ENCODE results near the gene HPCAL1. TPM values are rescaled to one million over a fixed set of nuclear protein-coding genes. Genes with fewer than 3 reads are reported as not detected.

HPCAL1 gene
- polyA plus RNA-seq, 3 donors, result 82.1 to 99.5 (median 98.0) TPM

GRCh38 chr2:10271946-10272345, 30.8 kb upstream of the HPCAL1 start:
- H3K27ac ChIP-seq (ENCODE audit: low read depth in 1 of 2, low read length in 2 of 2), result no peak overlapping the region
- H3K27me3 ChIP-seq (ENCODE audit: control insufficient read depth in 2 of 2, insufficient read depth in 2 of 2, low read length in 2 of 2), result no peaks in the 10 kb centered on the region
- no peaks in the 10 kb centered on the region for H3K36me3 ChIP-seq (replicated peaks in 1 of 2; ENCODE audit: control insufficient read depth in 1 of 2, insufficient read depth in 2 of 2, low read length in 2 of 2)
- no peak overlapping the region for H3K9ac ChIP-seq (ENCODE audit: insufficient read depth, low read length, poor library complexity, severe bottlenecking)
- no peak overlapping the region for H3K4me3 Mint-ChIP-seq
- intact Hi-C loops (cut with micrococcal nuclease), result loop anchor here (2.0 to 10.0 kb wide), 3 partner anchors 35 to 147 kb away; partner anchors contain the start of gene RRM2 (in 1 of the 2)
- H3K9me3 Mint-ChIP-seq, result no peaks in the 10 kb centered on the region
- no peak overlapping the region for H3K27ac Mint-ChIP-seq
- H3K4me3 ChIP-seq (replicated peaks in 1 of 3; ENCODE audit: low read depth in 2 of 3, low read length in 3 of 3), result no peak overlapping the region
- WGBS (ENCODE audit: insufficient coverage), result 100% methylated on average over 1 of the region's 6 CpGs
- H3K79me2 ChIP-seq (ENCODE audit: insufficient read depth, low read length), result no peaks in the 10 kb centered on the region
- no peak for DNase-seq
- no peaks in the 10 kb centered on the region for H3K9me3 ChIP-seq (replicated peaks in 1 of 2; ENCODE audit: control insufficient read depth in 1 of 2, insufficient read depth in 1 of 2, low read length in 2 of 2)
- peaks cover 10% of the 10 kb centered on the region for H3K4me1 Mint-ChIP-seq
- H3K27me3 Mint-ChIP-seq (ENCODE audit: low read depth in 3 of 3), result peaks cover 0 to 3% (median 2%) of the 10 kb centered on the region in 3 donors
- H3K36me3 Mint-ChIP-seq, result no peaks in the 10 kb centered on the region
- TF ChIP-seq, protein P1, sequence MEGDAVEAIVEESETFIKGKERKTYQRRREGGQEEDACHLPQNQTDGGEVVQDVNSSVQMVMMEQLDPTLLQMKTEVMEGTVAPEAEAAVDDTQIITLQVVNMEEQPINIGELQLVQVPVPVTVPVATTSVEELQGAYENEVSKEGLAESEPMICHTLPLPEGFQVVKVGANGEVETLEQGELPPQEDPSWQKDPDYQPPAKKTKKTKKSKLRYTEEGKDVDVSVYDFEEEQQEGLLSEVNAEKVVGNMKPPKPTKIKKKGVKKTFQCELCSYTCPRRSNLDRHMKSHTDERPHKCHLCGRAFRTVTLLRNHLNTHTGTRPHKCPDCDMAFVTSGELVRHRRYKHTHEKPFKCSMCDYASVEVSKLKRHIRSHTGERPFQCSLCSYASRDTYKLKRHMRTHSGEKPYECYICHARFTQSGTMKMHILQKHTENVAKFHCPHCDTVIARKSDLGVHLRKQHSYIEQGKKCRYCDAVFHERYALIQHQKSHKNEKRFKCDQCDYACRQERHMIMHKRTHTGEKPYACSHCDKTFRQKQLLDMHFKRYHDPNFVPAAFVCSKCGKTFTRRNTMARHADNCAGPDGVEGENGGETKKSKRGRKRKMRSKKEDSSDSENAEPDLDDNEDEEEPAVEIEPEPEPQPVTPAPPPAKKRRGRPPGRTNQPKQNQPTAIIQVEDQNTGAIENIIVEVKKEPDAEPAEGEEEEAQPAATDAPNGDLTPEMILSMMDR (IDR thresholded peaks at IDR 0.05), result no peak
- H3K4me1 ChIP-seq (ENCODE audit: control insufficient read depth in 1 of 2, insufficient read depth in 2 of 2, low read length in 2 of 2), result peaks cover 12 to 16% of the 10 kb centered on the region in 2 donors
- no peak overlapping the region for H3K4me2 ChIP-seq (replicated peaks; ENCODE audit: extremely low read depth, low read length, poor library complexity, severe bottlenecking)
- H2AFZ ChIP-seq (ENCODE audit: insufficient read depth, low read depth, low read length, poor library complexity, severe bottlenecking), result no peak overlapping the region
- H4K20me1 ChIP-seq (ENCODE audit: insufficient read depth, low read length), result no peaks in the 10 kb centered on the region

GRCh38 chr2:10272464-10272863, 30.2 kb upstream of the HPCAL1 start:
- 96% methylated on average over 9 of the region's 10 CpGs for WGBS (ENCODE audit: insufficient coverage)
- Histone ChIP-seq H3K4me1 (ENCODE audit: control insufficient read depth in 1 of 2, insufficient read depth in 2 of 2, low read length in 2 of 2) (peaks cover 17 to 21% of the 10 kb centered on the region in 2 donors), H3K79me2 (ENCODE audit: insufficient read depth, low read length) (no peaks in the 10 kb centered on the region), H2AFZ (ENCODE audit: insufficient read depth, low read depth, low read length, poor library complexity, severe bottlenecking) (no peak overlapping the region), H3K4me2 (replicated peaks; ENCODE audit: extremely low read depth, low read length, poor library complexity, severe bottlenecking) (no peak overlapping the region), H3K4me3 (replicated peaks in 1 of 3; ENCODE audit: low read depth in 2 of 3, low read length in 3 of 3) (no peak overlapping the region), H3K9me3 (replicated peaks in 1 of 2; ENCODE audit: control insufficient read depth in 1 of 2, insufficient read depth in 1 of 2, low read length in 2 of 2) (no peaks in the 10 kb centered on the region), H3K27me3 (ENCODE audit: control insufficient read depth in 2 of 2, insufficient read depth in 2 of 2, low read length in 2 of 2) (no peaks in the 10 kb centered on the region), H3K36me3 (replicated peaks in 1 of 2; ENCODE audit: control insufficient read depth in 1 of 2, insufficient read depth in 2 of 2, low read length in 2 of 2) (no peaks in the 10 kb centered on the region), H3K27ac (ENCODE audit: low read depth in 1 of 2, low read length in 2 of 2) (no peak overlapping the region), H3K9ac (ENCODE audit: insufficient read depth, low read length, poor library complexity, severe bottlenecking) (no peak overlapping the region), H4K20me1 (ENCODE audit: insufficient read depth, low read length) (no peaks in the 10 kb centered on the region)
- intact Hi-C loops (cut with micrococcal nuclease), result loop anchor here (5.0 to 10.0 kb wide), 2 partner anchors 35 to 148 kb away; partner anchors contain the start of gene RRM2 (in 1 of the 2)
- Mint-ChIP-seq H3K36me3 (no peaks in the 10 kb centered on the region), H3K27me3 (ENCODE audit: low read depth in 3 of 3) (peaks cover 1 to 4% (median 2%) of the 10 kb centered on the region in 3 donors), H3K4me1 (peaks cover 14% of the 10 kb centered on the region), H3K4me3 (no peak overlapping the region), H3K9me3 (no peaks in the 10 kb centered on the region), H3K27ac (peak overlapping the region in 1 of 7 donors; percentile 3)
- no peak for DNase-seq
- TF ChIP-seq, protein P1 (IDR thresholded peaks at IDR 0.05), result no peak
